ENCODE data around the gene MKI67. TPM values are rescaled to one million over a fixed set of nuclear protein-coding genes. Genes with fewer than 3 reads are reported as not detected.

Gene MKI67
- total and polyA plus RNA-seq, 2 of the 13 experiments (the other 11 are each of a cell fraction or from before 2014, with no cell fraction given), result 6.7 to 22.9 TPM

DNA sequence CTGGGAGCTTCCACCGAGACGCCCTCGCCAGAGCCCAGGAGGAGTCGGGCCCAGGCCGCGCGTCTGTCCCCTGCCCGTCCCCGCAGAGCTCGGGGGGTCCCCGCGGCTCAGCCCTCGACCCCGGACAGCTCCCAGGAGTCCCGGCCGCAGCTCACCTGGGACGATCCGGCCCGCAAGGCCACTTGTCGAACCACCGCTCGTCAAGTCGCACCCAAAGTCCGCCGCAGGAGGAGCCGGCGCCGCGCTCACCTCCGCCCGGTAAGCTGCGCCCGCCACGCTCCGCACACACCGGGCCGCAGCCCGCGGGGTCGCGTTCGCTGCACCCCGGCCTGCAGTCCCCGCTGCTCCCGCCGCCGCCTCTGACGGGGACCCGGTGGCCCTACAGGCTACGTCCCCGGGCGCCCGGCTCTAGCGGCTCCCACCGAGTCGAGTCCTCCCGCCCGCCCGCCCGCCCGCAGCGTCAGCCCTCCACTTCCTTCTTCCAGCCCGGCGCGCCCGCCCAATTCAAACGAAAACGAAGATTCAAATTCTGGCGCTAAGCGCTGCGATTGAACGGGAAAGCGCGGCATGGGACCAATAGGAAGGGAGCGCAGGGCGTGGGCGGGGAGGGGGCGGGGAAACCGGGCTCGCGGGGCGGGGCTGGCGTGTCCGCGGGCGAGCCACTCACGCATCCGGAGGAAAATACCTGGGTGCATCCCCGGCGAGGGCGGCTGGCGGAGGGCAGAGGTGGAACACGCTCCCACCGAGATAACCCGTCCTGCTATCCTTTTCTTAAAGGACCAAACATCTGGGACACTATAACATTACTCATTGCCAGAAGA, at the start of gene MKI67 (continued):
- TF ChIP-seq YEATS4 (CRISPR knock-in tag; IDR thresholded peaks at IDR 0.05; ENCODE audit: borderline replicate concordance), result peak; percentile 32; the same call in 1 of the 2 replicates
- peak; percentile 97 for TF ChIP-seq FOXM1 (CRISPR knock-in tag; IDR thresholded peaks at IDR 0.05)
- no peak for TF ChIP-seq ARNT (IDR thresholded peaks at IDR 0.05)
- TF ChIP-seq ZBTB20 (CRISPR knock-in tag; IDR thresholded peaks at IDR 0.05; ENCODE audit: borderline replicate concordance, low read depth), result no peak
- no peak for TF ChIP-seq TBP (CRISPR knock-in tag; IDR thresholded peaks at IDR 0.05)
- TF ChIP-seq XRCC5 (optimal IDR thresholded peaks at IDR 0.05; ENCODE audit: low read length), result no peak
- TF ChIP-seq, protein P1, sequence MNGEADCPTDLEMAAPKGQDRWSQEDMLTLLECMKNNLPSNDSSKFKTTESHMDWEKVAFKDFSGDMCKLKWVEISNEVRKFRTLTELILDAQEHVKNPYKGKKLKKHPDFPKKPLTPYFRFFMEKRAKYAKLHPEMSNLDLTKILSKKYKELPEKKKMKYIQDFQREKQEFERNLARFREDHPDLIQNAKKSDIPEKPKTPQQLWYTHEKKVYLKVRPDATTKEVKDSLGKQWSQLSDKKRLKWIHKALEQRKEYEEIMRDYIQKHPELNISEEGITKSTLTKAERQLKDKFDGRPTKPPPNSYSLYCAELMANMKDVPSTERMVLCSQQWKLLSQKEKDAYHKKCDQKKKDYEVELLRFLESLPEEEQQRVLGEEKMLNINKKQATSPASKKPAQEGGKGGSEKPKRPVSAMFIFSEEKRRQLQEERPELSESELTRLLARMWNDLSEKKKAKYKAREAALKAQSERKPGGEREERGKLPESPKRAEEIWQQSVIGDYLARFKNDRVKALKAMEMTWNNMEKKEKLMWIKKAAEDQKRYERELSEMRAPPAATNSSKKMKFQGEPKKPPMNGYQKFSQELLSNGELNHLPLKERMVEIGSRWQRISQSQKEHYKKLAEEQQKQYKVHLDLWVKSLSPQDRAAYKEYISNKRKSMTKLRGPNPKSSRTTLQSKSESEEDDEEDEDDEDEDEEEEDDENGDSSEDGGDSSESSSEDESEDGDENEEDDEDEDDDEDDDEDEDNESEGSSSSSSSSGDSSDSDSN (CRISPR knock-in tag; IDR thresholded peaks at IDR 0.05), result peak; percentile 32; the same call in 1 of the 2 replicates
- peak; percentile 81 for TF ChIP-seq ZSCAN21 (CRISPR knock-in tag; IDR thresholded peaks at IDR 0.05; ENCODE audit: borderline replicate concordance)
- TF ChIP-seq ZNF3 (CRISPR knock-in tag; IDR thresholded peaks at IDR 0.05), result no peak
- TF ChIP-seq, protein P2, sequence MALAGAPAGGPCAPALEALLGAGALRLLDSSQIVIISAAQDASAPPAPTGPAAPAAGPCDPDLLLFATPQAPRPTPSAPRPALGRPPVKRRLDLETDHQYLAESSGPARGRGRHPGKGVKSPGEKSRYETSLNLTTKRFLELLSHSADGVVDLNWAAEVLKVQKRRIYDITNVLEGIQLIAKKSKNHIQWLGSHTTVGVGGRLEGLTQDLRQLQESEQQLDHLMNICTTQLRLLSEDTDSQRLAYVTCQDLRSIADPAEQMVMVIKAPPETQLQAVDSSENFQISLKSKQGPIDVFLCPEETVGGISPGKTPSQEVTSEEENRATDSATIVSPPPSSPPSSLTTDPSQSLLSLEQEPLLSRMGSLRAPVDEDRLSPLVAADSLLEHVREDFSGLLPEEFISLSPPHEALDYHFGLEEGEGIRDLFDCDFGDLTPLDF (CRISPR knock-in tag; IDR thresholded peaks at IDR 0.05), result peak; percentile 95
- TF ChIP-seq, protein P3, sequence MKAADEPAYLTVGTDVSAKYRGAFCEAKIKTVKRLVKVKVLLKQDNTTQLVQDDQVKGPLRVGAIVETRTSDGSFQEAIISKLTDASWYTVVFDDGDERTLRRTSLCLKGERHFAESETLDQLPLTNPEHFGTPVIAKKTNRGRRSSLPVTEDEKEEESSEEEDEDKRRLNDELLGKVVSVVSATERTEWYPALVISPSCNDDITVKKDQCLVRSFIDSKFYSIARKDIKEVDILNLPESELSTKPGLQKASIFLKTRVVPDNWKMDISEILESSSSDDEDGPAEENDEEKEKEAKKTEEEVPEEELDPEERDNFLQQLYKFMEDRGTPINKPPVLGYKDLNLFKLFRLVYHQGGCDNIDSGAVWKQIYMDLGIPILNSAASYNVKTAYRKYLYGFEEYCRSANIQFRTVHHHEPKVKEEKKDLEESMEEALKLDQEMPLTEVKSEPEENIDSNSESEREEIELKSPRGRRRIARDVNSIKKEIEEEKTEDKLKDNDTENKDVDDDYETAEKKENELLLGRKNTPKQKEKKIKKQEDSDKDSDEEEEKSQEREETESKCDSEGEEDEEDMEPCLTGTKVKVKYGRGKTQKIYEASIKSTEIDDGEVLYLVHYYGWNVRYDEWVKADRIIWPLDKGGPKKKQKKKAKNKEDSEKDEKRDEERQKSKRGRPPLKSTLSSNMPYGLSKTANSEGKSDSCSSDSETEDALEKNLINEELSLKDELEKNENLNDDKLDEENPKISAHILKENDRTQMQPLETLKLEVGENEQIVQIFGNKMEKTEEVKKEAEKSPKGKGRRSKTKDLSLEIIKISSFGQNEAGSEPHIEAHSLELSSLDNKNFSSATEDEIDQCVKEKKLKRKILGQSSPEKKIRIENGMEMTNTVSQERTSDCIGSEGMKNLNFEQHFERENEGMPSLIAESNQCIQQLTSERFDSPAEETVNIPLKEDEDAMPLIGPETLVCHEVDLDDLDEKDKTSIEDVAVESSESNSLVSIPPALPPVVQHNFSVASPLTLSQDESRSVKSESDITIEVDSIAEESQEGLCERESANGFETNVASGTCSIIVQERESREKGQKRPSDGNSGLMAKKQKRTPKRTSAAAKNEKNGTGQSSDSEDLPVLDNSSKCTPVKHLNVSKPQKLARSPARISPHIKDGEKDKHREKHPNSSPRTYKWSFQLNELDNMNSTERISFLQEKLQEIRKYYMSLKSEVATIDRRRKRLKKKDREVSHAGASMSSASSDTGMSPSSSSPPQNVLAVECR (CRISPR knock-in tag; IDR thresholded peaks at IDR 0.05; ENCODE audit: borderline replicate concordance), result peak; percentile 93
- TF ChIP-seq, protein P4, sequence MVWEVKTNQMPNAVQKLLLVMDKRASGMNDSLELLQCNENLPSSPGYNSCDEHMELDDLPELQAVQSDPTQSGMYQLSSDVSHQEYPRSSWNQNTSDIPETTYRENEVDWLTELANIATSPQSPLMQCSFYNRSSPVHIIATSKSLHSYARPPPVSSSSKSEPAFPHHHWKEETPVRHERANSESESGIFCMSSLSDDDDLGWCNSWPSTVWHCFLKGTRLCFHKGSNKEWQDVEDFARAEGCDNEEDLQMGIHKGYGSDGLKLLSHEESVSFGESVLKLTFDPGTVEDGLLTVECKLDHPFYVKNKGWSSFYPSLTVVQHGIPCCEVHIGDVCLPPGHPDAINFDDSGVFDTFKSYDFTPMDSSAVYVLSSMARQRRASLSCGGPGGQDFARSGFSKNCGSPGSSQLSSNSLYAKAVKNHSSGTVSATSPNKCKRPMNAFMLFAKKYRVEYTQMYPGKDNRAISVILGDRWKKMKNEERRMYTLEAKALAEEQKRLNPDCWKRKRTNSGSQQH (CRISPR knock-in tag; IDR thresholded peaks at IDR 0.05; ENCODE audit: low read depth), result peak; percentile 100
- TF ChIP-seq MATR3 (CRISPR knock-in tag; IDR thresholded peaks at IDR 0.05), result no peak
- TF ChIP-seq, protein P5, sequence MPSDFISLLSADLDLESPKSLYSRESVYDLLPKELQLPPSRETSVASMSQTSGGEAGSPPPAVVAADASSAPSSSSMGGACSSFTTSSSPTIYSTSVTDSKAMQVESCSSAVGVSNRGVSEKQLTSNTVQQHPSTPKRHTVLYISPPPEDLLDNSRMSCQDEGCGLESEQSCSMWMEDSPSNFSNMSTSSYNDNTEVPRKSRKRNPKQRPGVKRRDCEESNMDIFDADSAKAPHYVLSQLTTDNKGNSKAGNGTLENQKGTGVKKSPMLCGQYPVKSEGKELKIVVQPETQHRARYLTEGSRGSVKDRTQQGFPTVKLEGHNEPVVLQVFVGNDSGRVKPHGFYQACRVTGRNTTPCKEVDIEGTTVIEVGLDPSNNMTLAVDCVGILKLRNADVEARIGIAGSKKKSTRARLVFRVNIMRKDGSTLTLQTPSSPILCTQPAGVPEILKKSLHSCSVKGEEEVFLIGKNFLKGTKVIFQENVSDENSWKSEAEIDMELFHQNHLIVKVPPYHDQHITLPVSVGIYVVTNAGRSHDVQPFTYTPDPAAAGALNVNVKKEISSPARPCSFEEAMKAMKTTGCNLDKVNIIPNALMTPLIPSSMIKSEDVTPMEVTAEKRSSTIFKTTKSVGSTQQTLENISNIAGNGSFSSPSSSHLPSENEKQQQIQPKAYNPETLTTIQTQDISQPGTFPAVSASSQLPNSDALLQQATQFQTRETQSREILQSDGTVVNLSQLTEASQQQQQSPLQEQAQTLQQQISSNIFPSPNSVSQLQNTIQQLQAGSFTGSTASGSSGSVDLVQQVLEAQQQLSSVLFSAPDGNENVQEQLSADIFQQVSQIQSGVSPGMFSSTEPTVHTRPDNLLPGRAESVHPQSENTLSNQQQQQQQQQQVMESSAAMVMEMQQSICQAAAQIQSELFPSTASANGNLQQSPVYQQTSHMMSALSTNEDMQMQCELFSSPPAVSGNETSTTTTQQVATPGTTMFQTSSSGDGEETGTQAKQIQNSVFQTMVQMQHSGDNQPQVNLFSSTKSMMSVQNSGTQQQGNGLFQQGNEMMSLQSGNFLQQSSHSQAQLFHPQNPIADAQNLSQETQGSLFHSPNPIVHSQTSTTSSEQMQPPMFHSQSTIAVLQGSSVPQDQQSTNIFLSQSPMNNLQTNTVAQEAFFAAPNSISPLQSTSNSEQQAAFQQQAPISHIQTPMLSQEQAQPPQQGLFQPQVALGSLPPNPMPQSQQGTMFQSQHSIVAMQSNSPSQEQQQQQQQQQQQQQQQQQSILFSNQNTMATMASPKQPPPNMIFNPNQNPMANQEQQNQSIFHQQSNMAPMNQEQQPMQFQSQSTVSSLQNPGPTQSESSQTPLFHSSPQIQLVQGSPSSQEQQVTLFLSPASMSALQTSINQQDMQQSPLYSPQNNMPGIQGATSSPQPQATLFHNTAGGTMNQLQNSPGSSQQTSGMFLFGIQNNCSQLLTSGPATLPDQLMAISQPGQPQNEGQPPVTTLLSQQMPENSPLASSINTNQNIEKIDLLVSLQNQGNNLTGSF (CRISPR knock-in tag; IDR thresholded peaks at IDR 0.05), result no peak
